Tongue (tissue), 2 donors: Measurements from ENCODE around the gene RELL2. TPM values are rescaled to one million over a fixed set of nuclear protein-coding genes. Genes with fewer than 3 reads are reported as not detected.

Experiments
- DNase-seq: peaks from one replicate; pipeline ENCODE4 v3.0.0-alpha.2; 2015
- total RNA-seq: library from RNA; depleted of rRNA; stranded (reverse); fragments of >200 nt; gene quantifications from one replicate; pipeline ENCODE4 v1.2.3, GENCODE V29; 2014

RELL2 gene
- total RNA-seq, 1 donor from 2014 or later, result 0.82 TPM

DNA sequence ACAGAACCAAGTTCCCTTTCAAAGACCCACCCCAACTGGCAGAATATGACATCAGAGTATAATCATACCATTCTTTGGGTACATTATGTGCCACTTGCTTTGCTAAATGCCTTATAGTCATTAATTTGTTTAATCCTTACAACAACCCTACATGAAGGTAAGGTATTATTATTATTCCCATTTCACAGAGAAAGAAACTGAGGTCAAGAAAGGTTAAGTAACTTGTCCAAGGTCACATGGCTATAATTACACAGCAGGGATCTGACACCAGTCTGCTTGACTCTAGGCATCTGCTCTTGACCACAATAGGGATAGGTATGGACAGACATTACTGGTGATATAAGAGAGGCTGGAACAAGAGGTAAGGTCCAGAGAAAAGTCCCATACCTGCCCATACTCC lies 13.2 kb downstream of the RELL2 start:
- DNase-seq, result no peak

DNA sequence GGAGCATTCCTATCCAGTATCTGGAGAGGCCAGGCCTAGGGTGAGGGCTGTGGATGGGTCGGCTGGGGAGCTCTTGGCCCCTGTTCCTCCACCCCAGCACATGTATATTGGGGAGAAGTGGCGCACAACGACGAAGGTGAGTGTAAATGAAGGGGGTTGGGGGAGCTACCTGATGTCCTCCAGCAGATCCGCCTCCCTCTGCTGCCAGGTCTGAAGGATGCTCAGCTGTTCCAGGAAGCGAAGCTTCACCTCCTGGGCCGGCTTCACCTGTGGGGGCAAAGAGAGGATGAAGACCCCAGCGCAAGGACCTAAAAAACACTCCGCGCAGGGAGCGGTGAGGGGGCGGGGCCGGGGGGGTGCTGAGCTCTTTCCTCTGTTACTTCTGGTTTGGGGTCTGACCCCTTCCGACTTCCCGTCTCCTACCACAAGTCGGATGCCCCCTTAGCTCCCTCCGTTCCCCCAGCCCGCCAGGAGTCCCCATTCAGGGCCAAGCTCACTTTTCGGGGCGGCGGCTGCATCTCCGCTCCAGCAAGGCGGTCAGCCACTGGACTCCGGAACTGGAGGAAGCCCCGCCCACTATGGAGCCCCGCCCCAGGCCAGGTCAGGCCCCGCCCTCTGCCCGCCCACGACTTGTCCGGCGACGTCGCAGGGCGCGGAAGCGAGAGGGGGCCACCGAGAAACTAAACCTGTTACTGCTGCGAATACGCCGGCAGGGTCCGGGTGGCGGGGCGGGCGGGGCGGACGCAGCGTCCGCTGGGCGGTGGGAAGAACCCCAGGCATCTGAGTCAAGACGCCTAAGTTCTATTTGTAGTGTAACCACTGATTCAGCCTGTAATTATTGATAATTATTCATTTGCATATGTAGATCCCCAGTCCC lies 14.3 kb downstream of the RELL2 start, which contains the start of gene FCHSD1:
Gene FCHSD1, minus strand, starts transcription at position 568 of the 877 bp plus-strand sequence. Its CDS starts 50 bp downstream, at position 518.
- peak; percentile 81 for DNase-seq

DNA sequence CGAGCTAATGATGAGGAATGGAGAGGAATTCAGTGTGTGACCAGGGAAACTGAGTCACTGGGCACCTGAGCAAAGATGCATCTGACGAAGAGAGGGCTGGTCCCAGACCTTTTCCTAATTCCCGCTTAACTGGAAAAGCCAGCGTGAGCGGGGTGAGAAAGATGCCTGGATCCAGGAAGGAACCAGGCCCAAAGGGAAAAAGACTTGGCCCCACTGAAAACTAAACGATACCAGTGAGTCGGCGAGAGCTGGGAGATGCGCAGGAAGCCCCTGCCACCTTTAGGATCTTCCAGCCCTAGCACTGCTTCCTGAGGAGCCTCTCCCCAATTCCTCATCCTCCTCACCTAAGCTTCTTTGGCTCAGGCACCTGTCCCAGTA lies 14.9 kb downstream of the RELL2 start:
- DNase-seq, result no peak

DNA sequence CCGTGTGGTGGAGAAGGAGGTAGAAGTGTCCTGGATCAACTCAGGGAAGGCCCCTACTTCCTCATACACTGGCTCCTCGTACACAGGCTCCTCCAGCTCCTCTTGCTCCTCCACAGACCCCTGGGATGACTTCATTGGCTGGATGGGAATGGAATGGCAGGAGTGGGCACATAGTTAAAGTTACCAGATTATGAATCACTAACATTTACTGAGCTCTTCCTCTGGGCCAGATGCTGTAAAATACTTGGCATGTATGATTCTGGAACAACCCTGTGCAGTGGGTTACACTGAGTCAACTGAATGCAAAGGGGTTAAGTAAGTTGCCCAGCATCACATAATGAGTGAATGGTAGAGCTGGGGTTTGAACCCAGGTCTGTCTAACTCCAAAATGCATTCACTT lies 17.5 kb downstream of the RELL2 start:
- no peak for DNase-seq

DNA sequence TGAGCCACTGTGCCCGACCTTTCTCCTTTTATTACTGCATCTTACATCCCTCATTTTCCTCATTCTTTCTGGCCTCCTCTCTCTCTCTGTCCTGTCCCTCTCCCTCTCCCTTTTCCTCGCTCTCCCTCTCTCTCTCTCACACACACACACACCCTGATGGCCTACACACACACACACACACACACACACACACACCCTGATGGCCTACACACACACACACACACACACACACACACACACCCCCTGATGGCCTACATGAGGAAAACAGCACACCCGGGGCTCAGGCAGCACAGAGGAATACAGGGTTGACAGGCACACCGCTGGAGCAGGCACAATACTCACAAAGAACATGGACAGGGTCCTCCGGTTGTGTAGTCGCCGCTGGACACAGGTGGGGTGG lies 18.2 kb downstream of the RELL2 start:
- DNase-seq, result no peak

DNA sequence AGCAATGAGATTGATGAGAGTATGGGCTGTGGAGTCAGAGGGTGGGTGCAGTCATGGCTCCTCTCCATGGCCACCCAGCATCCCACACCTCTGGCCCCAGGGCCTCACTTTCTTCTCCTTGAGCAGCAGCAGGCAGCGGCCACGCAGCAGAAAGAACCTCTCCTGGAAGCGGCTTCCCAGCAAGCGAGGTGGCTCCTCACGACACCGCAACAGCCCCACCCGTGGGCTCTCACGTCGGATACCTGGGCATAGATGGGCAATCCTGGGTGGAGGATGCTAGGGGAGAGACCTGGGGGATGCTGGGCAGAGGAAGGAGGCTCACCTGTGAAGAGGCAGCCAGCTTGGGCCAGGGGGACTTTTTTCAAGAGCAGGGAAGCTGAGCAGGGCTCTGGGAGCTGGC lies 19.6 kb downstream of the RELL2 start:
- no peak for DNase-seq

DNA sequence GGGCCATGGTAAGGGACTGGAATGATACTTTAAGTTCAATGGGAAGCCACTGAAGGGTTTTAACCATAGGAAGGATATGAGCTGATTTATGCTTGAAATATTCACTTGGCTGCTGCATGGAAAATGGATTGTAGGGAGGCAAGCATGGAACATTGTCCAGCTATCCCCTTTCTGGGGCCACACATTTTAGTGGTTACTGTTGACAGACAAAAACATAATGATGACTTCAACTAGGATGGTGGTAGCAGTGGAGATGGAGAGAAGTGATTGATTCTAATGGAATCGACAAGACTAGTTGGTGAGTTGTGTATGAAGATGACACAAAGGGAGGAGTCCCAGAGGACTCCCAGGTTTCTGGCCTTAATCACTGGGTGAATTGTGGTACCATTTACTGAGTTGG lies 20.6 kb downstream of the RELL2 start:
- DNase-seq, result no peak

DNA sequence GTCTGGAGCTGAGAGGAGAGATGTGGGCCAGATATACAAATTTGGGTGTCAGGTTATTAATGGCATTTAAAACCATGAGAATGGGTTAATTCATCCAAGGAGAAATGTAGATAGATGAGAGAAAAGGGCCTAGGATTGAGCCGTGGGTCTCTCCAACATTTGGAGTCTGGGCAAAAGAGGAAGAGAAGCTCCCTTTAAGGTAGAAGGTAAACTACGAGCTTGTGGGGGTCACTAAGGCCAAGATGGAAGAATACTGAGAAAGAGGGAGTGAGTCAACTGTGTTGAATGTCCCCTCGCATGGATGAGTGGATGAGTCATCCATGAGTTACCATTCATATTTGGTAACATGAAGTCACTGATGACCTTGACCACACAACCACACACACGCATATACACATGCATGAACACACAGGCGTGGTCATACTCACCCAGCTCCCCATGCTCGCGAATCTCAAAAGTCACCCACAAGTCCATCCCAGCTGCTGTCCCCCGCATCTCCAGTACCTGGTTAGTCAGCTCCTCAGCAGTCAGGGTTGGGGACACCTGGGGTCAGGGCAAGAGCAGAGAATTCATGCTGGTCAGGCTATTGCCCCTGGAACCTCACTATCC lies 21.2 kb downstream of the RELL2 start:
- DNase-seq, result no peak

DNA sequence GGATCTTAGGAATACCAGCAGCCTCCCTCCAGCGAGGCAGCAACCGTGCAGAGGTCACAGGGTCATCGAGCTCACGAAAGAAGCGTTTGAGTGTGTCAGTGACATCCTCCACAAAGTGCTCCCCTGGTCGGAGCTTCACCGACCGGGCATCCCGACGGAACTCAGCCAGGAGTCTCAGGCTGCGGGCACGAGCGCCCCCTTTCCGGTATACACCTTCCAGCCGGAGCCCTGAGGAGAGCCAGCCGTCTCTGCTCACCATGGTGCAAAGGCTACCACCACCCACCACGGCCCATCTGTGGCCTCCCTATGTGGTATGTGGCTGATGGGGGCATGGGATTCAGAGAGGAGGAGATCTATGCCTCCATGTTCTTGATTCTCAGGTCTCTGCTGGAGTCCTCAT lies 25.2 kb downstream of the RELL2 start:
- DNase-seq, result no peak

DNA sequence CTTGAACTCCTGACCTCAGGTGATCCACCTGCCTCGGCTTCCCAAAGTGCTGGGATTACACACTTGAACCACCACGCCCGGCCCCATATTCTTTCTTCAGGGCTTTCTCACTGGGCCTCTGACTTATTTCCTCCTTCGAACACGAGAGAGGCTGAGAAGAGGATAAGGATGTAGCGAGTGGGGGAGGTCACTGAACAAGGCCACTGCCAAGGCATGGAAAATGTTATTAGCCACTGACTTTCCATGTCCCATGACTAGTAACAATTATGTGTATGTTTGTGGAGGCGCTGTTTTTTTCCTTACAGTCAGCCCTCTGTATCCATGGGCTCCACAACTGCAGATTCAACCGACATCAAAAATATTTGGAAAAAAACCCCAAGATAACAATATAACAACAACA lies 26.7 kb downstream of the RELL2 start:
- no peak for DNase-seq

DNA sequence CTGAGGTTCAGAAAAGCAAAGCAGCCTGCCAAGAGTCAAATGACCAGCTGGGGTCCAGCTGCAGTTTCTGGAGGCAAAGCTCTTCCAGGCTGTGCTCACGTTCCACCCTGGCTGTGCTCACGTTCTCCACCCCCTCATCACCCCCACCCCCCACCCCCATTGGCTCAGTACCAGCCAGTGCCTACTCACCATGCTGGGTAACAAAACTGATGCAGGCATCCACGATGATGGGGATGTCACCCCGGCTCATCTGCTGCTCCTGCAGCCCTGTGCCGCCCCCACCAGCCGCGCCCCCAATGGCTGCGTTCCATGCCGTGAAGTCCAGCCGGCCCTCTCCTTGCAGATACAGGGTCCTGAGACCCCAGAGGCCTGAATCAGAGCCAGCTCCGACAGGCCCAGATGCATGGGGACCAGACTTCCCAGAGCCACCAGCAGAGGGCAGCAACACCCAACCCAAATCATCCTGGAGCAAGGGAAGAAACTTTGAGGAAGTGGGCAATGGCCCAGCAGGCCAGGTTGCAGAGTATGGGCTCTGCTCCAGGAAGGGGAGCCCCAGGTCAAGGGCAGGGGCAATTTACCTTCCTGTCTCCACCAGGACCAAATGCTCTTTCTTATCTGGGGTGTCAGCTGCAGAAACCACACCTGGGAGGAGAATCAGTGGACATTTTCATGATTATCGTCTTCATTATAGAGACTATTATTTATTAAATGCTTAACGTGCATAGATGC lies 28.1 kb downstream of the RELL2 start:
- peak; percentile 83 for DNase-seq

DNA sequence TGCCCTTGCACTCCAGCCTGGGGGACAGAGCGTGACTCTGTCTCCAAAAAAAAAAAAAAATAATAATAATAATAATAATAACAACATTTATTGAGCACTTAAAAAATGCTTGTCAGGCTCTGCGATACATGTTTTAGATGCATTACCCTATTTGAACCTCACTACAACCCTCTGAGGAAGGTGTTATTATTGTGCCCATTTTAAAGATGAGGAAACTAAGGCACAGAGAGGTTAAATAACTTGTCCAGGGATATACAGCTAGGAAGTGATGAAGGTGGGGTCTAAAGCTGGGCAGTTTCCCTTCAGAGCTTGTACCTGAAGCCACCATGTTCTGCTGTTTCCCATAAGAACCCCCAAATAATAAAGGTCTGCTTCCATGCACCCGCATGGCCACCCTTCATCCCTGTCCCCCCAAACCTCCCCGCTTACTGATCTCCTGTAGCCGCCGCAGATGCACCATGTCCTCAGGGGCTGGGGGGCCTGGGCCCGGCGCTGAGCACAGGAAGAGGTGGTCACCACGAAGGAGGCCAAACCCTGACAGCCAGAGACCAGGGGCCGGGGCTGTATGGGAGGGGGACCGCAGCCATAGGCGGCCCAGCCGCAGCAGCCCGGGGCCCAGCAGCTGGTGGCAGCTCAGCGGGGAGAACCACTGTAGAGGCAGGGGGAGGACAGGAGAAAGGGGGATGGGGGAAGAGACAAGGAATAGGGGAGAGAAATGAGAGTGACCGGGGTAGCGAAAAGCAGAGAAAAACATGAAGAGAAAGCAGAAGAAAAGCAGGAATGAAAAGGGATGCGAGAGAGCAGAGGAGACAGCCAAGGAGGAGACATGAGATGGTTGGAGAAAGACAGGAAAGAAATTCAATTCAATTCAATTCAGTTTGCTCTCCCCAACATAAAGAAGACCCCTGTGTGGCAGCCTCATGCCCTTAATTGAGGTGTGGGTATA lies 29.5 kb downstream of the RELL2 start:
- no peak for DNase-seq

DNA sequence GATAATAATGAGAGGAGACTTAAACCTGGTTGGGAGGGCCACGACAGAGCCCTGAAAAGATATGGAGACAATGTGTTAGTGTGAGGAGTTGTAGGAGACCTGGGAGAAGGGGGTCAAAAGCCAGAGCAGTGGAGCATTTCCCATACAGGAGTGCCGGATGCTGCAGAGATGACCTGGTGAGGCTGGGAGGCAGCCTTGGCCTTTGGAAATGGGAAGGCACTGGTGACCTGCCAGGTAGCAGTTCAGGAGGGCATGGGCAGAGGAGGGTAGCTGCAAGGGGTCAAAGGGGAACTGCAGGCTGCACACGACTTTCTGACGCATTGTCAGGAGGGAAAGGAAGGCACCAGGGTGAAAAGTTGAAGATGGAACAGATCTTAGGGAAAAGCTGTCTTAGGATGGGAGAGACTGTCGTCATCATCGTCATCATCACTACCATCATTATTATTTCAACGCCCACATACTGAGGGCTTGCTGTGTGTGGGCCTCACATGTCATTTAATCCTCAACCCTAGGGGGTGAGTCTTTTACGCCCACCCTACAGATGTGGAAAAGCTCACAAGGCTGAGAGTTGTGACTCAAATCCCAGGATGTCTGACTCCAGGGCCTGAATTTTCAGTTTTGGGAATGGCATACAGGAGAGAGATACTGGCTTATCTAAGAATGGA lies 31.9 kb downstream of the RELL2 start:
- no peak for DNase-seq

DNA sequence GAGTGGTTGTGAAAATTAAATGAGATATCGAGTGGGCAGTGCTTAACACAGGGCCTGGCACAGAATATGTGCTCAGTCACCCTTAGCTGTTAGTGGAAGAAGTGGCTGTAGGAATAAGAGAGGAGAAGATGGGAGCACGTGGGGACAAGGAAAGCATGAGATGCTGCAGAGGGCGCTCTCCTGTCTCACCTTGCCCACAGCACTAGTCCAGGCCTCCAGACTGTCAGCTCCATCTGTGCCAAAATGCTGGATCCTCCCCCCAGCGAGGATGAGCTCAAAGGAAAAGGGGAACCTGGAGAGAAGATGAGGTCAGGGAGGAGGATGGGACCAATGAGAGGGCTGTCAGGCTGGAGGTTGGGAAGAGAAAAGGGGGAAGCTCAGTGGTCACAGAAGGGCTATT lies 32.7 kb downstream of the RELL2 start:
- DNase-seq, result no peak

DNA sequence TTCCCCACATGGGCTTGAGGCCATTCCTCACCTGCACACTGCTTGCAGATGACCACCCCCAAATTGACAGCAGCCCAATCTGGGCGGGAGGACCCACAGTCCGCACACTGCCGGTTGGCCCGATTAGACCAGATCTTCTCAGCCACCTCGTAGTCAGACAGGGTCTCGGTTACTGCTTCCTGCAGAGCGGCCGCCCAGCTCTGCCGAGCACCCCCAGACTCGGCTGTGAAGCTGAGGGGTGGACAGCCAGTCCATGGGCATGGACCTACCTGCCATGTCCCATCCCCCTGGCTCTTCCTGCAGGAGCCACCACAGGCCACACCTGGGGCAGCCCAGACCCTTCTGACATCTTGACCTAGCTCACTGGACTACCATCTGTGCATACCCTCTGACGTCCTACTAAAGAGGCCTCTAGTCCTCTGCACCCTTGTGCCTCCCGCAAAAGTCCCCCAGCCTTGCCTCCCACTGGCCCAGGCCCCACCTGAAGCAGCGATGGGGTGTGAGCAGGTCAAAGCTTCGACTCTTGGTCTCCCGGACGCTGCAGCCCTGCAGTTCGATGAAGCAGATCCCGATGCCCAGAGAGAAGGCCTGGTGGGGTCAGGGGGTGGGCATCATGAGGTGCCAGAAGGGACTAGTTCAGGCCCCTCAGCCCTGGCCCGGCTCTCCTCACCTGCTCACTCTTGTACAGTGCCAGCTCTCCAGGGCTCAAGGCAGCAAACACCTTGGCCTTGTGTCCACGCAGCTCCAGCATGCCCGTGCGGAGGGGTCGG lies 35.5 kb downstream of the RELL2 start:
- DNase-seq, result no peak

DNA sequence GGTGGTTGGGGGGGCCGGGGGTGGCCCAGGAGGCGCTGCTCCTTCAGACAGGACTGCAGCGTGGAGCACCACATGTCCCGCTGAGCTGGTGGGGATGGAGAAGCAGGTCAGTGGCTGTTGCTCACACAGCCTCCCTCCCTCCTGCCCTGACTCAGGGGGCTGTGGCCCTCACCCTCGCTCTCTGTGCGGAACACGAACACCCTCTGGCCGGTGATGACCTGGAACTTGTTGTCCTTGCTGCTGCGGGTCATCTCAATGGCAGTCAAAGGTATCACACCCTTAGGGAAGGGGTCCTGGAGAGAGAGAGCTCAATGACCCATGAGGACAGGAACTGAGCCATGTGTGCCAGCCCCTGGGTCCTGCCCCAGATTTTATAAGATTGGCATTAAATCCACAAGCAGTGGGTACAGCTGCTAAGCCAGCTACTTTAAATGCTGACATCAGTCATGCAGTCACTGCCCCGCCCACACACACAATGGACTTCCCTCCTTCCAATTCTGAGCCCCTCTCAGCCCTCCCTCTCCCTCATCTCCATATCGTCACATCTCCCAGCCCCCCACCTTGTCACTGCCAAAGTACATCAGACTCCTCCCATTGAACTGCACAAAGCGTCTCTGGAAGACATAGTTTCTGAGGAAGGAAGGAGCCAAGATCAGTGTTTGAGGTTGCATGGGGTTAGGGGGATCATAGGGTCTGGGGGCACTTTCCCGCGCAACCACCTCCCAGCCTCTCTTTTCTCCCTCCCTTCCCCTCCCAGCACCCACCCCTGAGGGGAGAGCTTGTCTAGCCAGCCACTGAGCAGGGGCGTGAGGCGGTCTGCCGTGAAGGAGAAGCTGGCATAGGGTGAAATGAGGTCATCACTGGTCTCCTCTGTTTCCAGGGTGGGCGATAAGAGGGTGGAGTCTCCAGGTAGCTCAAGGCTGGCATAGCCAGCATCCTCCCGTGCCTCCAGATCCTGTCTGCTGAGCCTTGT lies 36.3 kb downstream of the RELL2 start:
- peak; percentile 35 for DNase-seq

DNA sequence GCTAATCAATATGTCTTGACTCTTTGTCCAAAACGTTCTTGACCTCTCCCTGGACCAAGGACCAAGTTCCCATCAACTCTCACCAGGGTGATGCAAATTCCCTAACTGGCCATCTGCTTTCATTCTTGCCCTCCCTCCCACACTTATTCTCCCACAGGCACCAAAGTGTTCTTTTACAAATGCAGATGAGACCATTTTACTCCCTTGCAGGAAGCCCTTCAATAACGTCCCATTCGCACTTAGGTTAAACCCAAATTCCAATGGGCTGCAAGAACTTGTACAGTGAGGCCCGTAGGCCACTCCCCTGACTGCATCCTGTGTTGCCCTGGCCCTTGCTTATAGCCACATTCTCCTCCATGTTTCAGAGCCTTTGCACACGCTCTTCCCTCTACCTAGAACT lies 38.0 kb downstream of the RELL2 start:
- no peak for DNase-seq

DNA sequence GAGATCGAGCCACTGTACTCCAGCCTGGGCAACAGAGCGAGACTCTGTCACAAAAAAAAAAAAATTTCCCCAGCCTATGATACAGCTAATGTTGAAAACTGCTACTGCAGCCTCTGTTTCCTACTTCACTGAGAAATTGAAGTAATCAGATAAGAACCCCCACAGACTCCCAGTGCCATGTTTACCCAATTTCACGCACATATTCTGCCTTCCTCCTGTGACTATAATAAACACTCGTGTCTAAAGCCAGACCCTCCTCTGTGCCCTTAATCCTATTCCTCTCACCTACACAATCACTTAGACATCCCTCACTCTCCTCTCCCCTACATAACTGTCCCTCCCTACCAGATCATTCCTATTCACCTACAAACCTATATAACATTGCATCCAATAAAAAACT lies 38.9 kb downstream of the RELL2 start:
- DNase-seq, result no peak

DNA sequence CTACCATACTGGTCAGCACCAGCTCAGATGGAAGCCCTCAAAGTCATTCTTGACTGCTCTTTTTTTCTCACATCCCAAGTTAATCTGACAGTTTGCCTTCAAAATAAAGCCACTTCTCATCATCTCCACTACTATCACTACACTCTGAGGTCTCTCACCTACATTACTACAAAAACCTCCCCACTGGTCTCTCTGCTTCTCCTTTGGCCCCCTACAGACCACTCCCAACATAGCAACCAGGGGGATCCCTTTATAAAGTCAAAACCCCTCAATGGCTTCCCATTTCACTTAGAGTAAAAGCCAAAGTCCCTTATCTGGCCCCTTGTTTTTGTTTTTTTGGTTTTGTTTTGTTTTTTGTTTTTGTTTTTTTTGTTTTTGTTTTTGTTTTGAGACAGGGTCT lies 40.6 kb downstream of the RELL2 start:
- DNase-seq, result no peak
